Liver (tissue), 3 donors: ENCODE results near the gene KRTAP4-16.
"Not testable (repeated sequence)": the region's sequence is repeated elsewhere in the genome, so short reads cannot be mapped to it uniquely, and the experiment has no call there.

ENCODE experiments used
- CTCF ChIP-seq: fragments of 150-350 bp; IDR thresholded peaks from 2 replicates; pipeline ENCODE4 v1.5.1; 2017; ENCODE audit warnings: improper control_type of control experiment, low read depth, low read length; ENCODE audit not compliant: missing input control
- GABPA ChIP-seq, 2 donors: IDR thresholded peaks in 1 of 2; conservative IDR thresholded peaks in 1 of 2; 2 replicates each; pipeline ENCODE4 v1.6.1; 2016; ENCODE audit warnings: antibody characterized with exemption in 2 of 2, mild to moderate bottlenecking in 1 of 2, moderate library complexity in 1 of 2
- JUND ChIP-seq, 2 donors: IDR thresholded peaks; 2 replicates each; pipeline ENCODE4 v1.6.1; 2016; ENCODE audit warnings: antibody characterized with exemption in 2 of 2
- MAX ChIP-seq: IDR thresholded peaks from 2 replicates; pipeline ENCODE4 v1.6.1; 2016; ENCODE audit warnings: antibody characterized with exemption
- REST ChIP-seq: IDR thresholded peaks from 2 replicates; pipeline ENCODE4 v1.6.1; 2016; ENCODE audit warnings: antibody characterized with exemption, mild to moderate bottlenecking
- SP1 ChIP-seq: IDR thresholded peaks from 2 replicates; pipeline ENCODE4 v1.6.1; 2018; ENCODE audit warnings: antibody characterized with exemption, mild to moderate bottlenecking
- TAF1 ChIP-seq: conservative IDR thresholded peaks from 2 replicates; pipeline ENCODE4 v1.6.1; 2016; ENCODE audit warnings: antibody characterized with exemption, mild to moderate bottlenecking
- ZBTB33 ChIP-seq: IDR thresholded peaks from 2 replicates; pipeline ENCODE4 v1.6.1; 2016; ENCODE audit warnings: antibody characterized with exemption
- donor health status: healthy.
- donor health status: healthy.

GRCh38 chr17:41088760-41089352 is 13.2 kb downstream of the KRTAP4-16 start:
- not testable (repeated sequence) for TF ChIP-seq CTCF; TAF1; MAX; REST; GABPA (IDR thresholded peaks at IDR 0.05 in 1 of 2, conservative IDR thresholded peaks at IDR 0.05 in 1 of 2); ZBTB33; SP1; JUND (IDR thresholded peaks at IDR 0.05)
